Measurements from ENCODE around the gene FMO5. TPM values are rescaled to one million over a fixed set of nuclear protein-coding genes. Genes with fewer than 3 reads are reported as not detected.

The FMO5 gene
- total RNA-seq, 2 donors from 2014 or later = 1.9 to 4.7 TPM

GRCh38 chr1:147238925-147239820 lies 14.0 kb upstream of the FMO5 start:
- Histone ChIP-seq H3K4me1 (ENCODE audit: control insufficient read depth in 1 of 2, low read depth in 2 of 2) (peaks cover 7 to 13% of the 10 kb centered on the region in 2 donors), H3K36me3 (no peaks in the 10 kb centered on the region), H3K27me3 (replicated peaks; ENCODE audit: insufficient read depth) (no peaks in the 10 kb centered on the region), H3K9me3 (no peaks in the 10 kb centered on the region), H3K4me3 (no peak overlapping the region), H3K27ac (no peak overlapping the region)
- ATAC-seq (ENCODE audit: insufficient number of reproducible peaks, low FRiP score, low read depth) (no peak), DNase-seq (ENCODE audit: low spot score) (no peak)
- TF ChIP-seq, protein P1, sequence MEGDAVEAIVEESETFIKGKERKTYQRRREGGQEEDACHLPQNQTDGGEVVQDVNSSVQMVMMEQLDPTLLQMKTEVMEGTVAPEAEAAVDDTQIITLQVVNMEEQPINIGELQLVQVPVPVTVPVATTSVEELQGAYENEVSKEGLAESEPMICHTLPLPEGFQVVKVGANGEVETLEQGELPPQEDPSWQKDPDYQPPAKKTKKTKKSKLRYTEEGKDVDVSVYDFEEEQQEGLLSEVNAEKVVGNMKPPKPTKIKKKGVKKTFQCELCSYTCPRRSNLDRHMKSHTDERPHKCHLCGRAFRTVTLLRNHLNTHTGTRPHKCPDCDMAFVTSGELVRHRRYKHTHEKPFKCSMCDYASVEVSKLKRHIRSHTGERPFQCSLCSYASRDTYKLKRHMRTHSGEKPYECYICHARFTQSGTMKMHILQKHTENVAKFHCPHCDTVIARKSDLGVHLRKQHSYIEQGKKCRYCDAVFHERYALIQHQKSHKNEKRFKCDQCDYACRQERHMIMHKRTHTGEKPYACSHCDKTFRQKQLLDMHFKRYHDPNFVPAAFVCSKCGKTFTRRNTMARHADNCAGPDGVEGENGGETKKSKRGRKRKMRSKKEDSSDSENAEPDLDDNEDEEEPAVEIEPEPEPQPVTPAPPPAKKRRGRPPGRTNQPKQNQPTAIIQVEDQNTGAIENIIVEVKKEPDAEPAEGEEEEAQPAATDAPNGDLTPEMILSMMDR (IDR thresholded peaks at IDR 0.05) = no peak

DNA sequence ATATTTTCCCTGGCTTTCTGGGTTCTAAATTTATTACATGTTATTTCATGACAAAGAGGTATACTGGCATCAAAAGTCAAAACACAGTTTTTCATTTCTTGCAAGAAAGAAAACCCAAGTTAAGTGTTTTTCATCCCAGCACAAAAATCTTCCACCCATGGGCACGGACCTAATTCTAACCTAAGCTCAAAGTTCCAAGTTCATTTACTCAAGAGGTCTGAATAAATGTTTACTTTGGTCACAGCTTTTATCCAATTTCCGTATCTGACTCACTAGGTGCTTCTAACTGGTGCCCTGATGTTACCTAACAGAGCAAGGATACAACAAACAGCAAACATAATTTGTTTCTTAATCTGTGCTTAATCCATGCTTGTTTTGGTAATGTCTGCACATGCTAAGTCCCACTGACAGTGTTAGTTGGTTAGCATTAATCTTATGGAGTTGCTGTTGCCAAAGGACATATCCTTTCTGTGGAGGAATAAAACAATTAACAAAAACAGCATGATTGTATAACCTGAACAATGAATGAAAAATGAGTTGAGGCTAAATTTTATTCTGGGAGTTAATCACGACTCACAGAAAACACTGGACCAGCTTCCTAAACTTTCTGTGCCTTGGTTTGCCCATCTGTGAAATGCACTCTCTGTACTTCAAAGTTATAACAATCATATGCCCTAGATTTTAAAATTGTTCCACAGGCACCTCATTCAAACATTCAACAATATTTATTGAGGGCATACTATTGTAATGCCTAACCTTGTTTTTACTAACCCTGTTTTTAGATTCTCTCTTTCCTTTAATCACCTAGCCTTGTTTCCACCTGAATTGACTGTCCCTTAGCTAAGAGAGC lies 13.1 kb upstream of the FMO5 start:
- ATAC-seq (ENCODE audit: insufficient number of reproducible peaks, low FRiP score, low read depth) = no peak
- H3K4me1 ChIP-seq (ENCODE audit: control insufficient read depth in 1 of 2, low read depth in 2 of 2) = peaks cover 4 to 6% of the 10 kb centered on the region in 2 donors
- no peak for DNase-seq (ENCODE audit: low spot score)
- TF ChIP-seq, protein P1 (IDR thresholded peaks at IDR 0.05) = no peak
- no peak overlapping the region for H3K27ac ChIP-seq
- no peaks in the 10 kb centered on the region for H3K9me3 ChIP-seq
- H3K4me3 ChIP-seq = no peak overlapping the region
- H3K36me3 ChIP-seq = no peaks in the 10 kb centered on the region
- H3K27me3 ChIP-seq (replicated peaks; ENCODE audit: insufficient read depth) = no peaks in the 10 kb centered on the region

DNA sequence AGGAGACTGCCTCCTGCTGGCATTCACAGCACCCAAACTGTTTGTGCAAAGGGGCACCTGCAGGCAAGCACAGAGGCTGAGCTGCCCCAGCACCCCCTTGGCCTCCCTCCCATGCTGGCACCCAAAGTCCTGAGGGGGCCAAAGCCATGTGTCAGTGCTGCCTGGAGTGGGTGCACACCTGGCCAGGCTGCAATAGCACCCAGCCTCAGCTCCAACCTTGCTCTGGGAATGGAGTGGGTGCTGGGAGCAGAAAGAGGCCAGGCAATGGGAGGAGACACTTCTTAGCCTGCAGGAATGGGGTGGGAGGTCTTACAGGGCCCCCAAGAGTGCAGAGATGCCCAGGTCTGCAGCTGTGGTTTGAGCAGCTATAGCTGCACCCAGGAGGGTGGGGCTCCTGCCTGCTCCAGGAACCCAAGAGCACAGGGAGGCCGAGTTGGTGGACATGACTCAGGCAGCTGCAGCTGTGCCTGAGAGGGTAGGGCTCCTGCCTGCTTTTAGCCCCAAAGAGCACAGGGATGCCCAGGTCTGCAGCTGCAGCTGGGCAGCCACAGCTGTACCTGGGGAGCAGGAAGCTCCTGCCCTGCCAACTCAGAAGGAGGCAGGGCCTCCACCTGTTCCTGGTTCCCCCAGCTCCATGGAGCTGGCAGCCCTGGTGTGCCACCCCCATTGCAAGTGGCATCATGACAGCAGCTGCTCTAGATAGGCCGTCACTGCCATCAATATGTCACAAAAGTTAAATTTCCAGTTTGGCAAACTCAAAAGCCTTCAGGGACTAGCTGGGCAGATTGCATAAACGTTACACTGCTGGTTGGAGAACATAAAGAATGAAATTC lies 12.0 kb upstream of the FMO5 start:
- no peaks in the 10 kb centered on the region for H3K9me3 ChIP-seq

DNA sequence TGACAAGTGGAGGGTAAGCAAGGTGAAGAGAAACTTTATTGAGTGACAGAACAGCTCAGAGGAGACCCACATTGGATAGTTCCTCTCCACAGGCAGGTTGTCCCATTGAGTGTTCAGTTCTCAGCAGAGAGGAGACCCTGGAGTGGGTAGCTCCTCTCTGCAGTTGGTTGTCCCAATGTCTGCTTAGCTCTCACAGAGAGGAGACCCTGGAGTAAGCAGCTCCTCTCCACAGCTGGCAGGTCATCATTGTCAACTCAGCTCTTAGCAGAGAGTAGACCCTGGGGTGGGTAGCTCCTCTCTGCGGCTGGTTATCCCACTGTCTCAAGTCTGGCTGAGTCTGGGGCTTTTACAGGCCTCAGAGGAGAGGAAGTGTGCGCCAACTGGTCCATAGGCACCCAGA lies 11.3 kb upstream of the FMO5 start:
- Histone ChIP-seq H3K9me3 (no peaks in the 10 kb centered on the region), H3K27ac (no peak overlapping the region), H3K4me3 (no peak overlapping the region), H3K4me1 (ENCODE audit: control insufficient read depth in 1 of 2, low read depth in 2 of 2) (no peaks in the 10 kb centered on the region), H3K36me3 (no peaks in the 10 kb centered on the region), H3K27me3 (replicated peaks; ENCODE audit: insufficient read depth) (no peaks in the 10 kb centered on the region)
- DNase-seq (ENCODE audit: low spot score) (no peak), ATAC-seq (ENCODE audit: insufficient number of reproducible peaks, low FRiP score, low read depth) (no peak)
- TF ChIP-seq, protein P1 (IDR thresholded peaks at IDR 0.05) = no peak

More for the DNA sequence above, 12.0 kb upstream of the FMO5 start:
- TF ChIP-seq, protein P1 (IDR thresholded peaks at IDR 0.05) = no peak
- H3K4me3 ChIP-seq = no peak overlapping the region
- no peaks in the 10 kb centered on the region for H3K27me3 ChIP-seq (replicated peaks; ENCODE audit: insufficient read depth)
- DNase-seq (ENCODE audit: low spot score) = no peak
- peaks cover 4 to 6% of the 10 kb centered on the region in 2 donors for H3K4me1 ChIP-seq (ENCODE audit: control insufficient read depth in 1 of 2, low read depth in 2 of 2)
- H3K27ac ChIP-seq = no peak overlapping the region
- H3K36me3 ChIP-seq = no peaks in the 10 kb centered on the region
- no peak for ATAC-seq (ENCODE audit: insufficient number of reproducible peaks, low FRiP score, low read depth)
